Caco-2 (cell line): ENCODE data around the gene FADS3. TPM values are rescaled to one million over a fixed set of nuclear protein-coding genes. Genes with fewer than 3 reads are reported as not detected.

Source experiments
- BruUV-seq: library from RNA; stranded (reverse); fragments of 400-500 nt; replicated peaks from 2 replicates; lab custom pipeline; 2021; lab: Mats Ljungman, UMichigan
- CTCF ChIA-PET: fragments of 300-600 bp; sonication (Branson Sonifier 250); formaldehyde crosslinking; loops from one replicate; lab custom pipeline; 2022; ENCODE audit warnings: antibody characterized with exemption; lab: Charles Lee
- POLR2A ChIA-PET: fragments of 300-600 bp; sonication (Branson Sonifier 250); formaldehyde crosslinking; loops from one replicate; lab custom pipeline; 2022; ENCODE audit warnings: antibody characterized with exemption; lab: Charles Lee
- DNase-seq, 2 experiments: peaks; one replicate each; pipeline versions ENCODE4 v3.0.0 to v3.0.0-alpha.2; 2020 to 2022
- H3K27me3 ChIP-seq: replicated peaks from 2 replicates; pipeline ENCODE4 v1.6.0; 2011; ENCODE audit warnings: low read length; ENCODE audit not compliant: control insufficient read depth, insufficient read depth
- H3K36me3 ChIP-seq: 2 replicates; pipeline ENCODE4 v1.5.1; 2011; ENCODE audit warnings: low read length; ENCODE audit not compliant: control insufficient read depth, insufficient read depth
- H3K4me1 ChIP-seq: fragments of 250-450 bp; sonication (Bioruptor Pico); 2 replicates; pipeline ENCODE4 v1.5.1; 2020; ENCODE audit warnings: mild to moderate bottlenecking
- H3K4me3 ChIP-seq: 2 replicates; pipeline ENCODE4 v1.5.1; 2011; ENCODE audit warnings: low read depth, mild to moderate bottlenecking, control low read depth, low read length
- H3K9me3 ChIP-seq: fragments of 250-450 bp; sonication (Bioruptor Pico); 2 replicates; pipeline ENCODE4 v1.5.1; 2020; ENCODE audit warnings: mild to moderate bottlenecking, moderate library complexity
- H3K27ac Mint-ChIP-seq: one replicate; pipeline ENCODE4 v1.8.0; 2022; ENCODE audit warnings: mixed read lengths; ENCODE audit not compliant: unreplicated experiment
- H3K27me3 Mint-ChIP-seq: one replicate; pipeline ENCODE4 v1.8.0; 2022; ENCODE audit warnings: mixed read lengths; ENCODE audit not compliant: insufficient read depth, unreplicated experiment
- H3K36me3 Mint-ChIP-seq: one replicate; pipeline ENCODE4 v1.8.0; 2022; ENCODE audit warnings: mild to moderate bottlenecking, mixed read lengths; ENCODE audit not compliant: insufficient read depth, unreplicated experiment
- H3K4me1 Mint-ChIP-seq: one replicate; pipeline ENCODE4 v1.8.0; 2022; ENCODE audit warnings: low read depth, mixed read lengths; ENCODE audit not compliant: unreplicated experiment
- H3K4me3 Mint-ChIP-seq: one replicate; pipeline ENCODE4 v1.8.0; 2022; ENCODE audit warnings: mild to moderate bottlenecking, moderate library complexity, mixed read lengths; ENCODE audit not compliant: unreplicated experiment
- H3K9me3 Mint-ChIP-seq: one replicate; pipeline ENCODE4 v1.8.0; 2022; ENCODE audit warnings: mixed read lengths; ENCODE audit not compliant: unreplicated experiment
- CTCF ChIP-seq, 2 experiments: fragments of 200-600 bp in 1 of 2; IDR thresholded peaks; 1 replicate in 1 of 2; 2 replicates in 1 of 2; pipeline versions ENCODE4 v1.5.1 to v1.8.0; 2011 to 2022; ENCODE audit warnings: antibody characterized with exemption in 1 of 2, control low read depth in 1 of 2, inconsistent platforms in 1 of 2, low read depth in 1 of 2, low read length in 1 of 2, mild to moderate bottlenecking in 1 of 2, moderate library complexity in 1 of 2; ENCODE audit not compliant: insufficient read depth in 1 of 2, severe bottlenecking in 1 of 2, unreplicated experiment in 1 of 2
- intact Hi-C: fragments of 100-400 bp; cut with micrococcal nuclease; formaldehyde crosslinking; loops from one replicate; pipeline ENCODE4 v1.10.0; 2022; ENCODE audit not compliant: unreplicated experiment
- total RNA-seq: library from RNA; stranded (reverse); gene quantifications from 2 replicates; pipeline ENCODE4 v1.2.3, GENCODE V29; 2022

FADS3 gene
- total RNA-seq, 1 experiment from 2014 or later, result 32.7 TPM

GRCh38 chr11:61869429-61869707 lies 22.0 kb downstream of the FADS3 start:
- Histone ChIP-seq H3K9me3 (no peaks in the 10 kb centered on the region), H3K36me3 (no peaks in the 10 kb centered on the region), H3K27me3 (no peaks in the 10 kb centered on the region), H3K4me3 (no peak overlapping the region), H3K4me1 (peaks cover 12% of the 10 kb centered on the region)
- DNase-seq, result no peak
- Mint-ChIP-seq H3K4me3 (no peak overlapping the region), H3K9me3 (no peaks in the 10 kb centered on the region), H3K27ac (no peak overlapping the region), H3K36me3 (no peaks in the 10 kb centered on the region), H3K27me3 (no peaks in the 10 kb centered on the region), H3K4me1 (no peaks in the 10 kb centered on the region)
- intact Hi-C loops, result no loop called here
- ChIA-PET POLR2A (no interaction called here), CTCF (interaction anchor here (0.5 to 0.6 kb wide), 3 partner anchors 28 to 915 kb away, joined by 4 to 7 read pairs (median 5); no protein-coding TSS in a partner anchor)
- TF ChIP-seq CTCF (IDR thresholded peaks at IDR 0.05; ENCODE audit: insufficient read depth in 1 of 2, low read depth in 1 of 2, low read length in 1 of 2, severe bottlenecking in 1 of 2, unreplicated experiment in 1 of 2), result no peak
- no TSS peak for BruUV-seq

- H3K27me3 Mint-ChIP-seq, result no peaks in the 10 kb centered on the region
- intact Hi-C loops, result no loop called here
Observed at GRCh38 chr11:61868571-61869428, 22.5 kb downstream of the FADS3 start.

GRCh38 chr11:61866958-61867343 lies 24.4 kb downstream of the FADS3 start:
- Histone ChIP-seq H3K36me3 (no peaks in the 10 kb centered on the region), H3K9me3 (no peaks in the 10 kb centered on the region), H3K4me1 (peaks cover 12% of the 10 kb centered on the region), H3K27me3 (no peaks in the 10 kb centered on the region), H3K4me3 (no peak overlapping the region)
- TF ChIP-seq CTCF (IDR thresholded peaks at IDR 0.05; ENCODE audit: insufficient read depth in 1 of 2, low read depth in 1 of 2, low read length in 1 of 2, severe bottlenecking in 1 of 2, unreplicated experiment in 1 of 2), result no peak
- intact Hi-C loops, result no loop called here
- DNase-seq, result no peak
- BruUV-seq, result no TSS peak
- H3K36me3 Mint-ChIP-seq, result no peaks in the 10 kb centered on the region
- H3K4me3 Mint-ChIP-seq, result no peak overlapping the region
- no peaks in the 10 kb centered on the region for H3K9me3 Mint-ChIP-seq
- POLR2A ChIA-PET, result interaction anchor here (0.6 kb wide), 1 partner anchor 60 kb away, joined by 3 read pairs; no protein-coding TSS in a partner anchor
- no peaks in the 10 kb centered on the region for H3K4me1 Mint-ChIP-seq
- CTCF ChIA-PET, result interaction anchor here (0.6 kb wide), 1 partner anchor 925 kb away, joined by 4 read pairs; no protein-coding TSS in a partner anchor
- no peaks in the 10 kb centered on the region for H3K27me3 Mint-ChIP-seq
- no peak overlapping the region for H3K27ac Mint-ChIP-seq

More at GRCh38 chr11:61868571-61869428, 22.5 kb downstream of the FADS3 start:
- Mint-ChIP-seq H3K4me1 (no peaks in the 10 kb centered on the region), H3K4me3 (no peak overlapping the region), H3K27ac (no peak overlapping the region), H3K36me3 (no peaks in the 10 kb centered on the region), H3K9me3 (no peaks in the 10 kb centered on the region)
- no peaks in the 10 kb centered on the region for H3K9me3 ChIP-seq
- H3K36me3 ChIP-seq, result no peaks in the 10 kb centered on the region
- BruUV-seq, result no TSS peak
- ChIA-PET POLR2A (no interaction called here), CTCF (interaction anchor here (0.5 kb wide), 1 partner anchor 28 kb away, joined by 7 read pairs; no protein-coding TSS in a partner anchor)
- H3K4me1 ChIP-seq, result peaks cover 12% of the 10 kb centered on the region
- no peak for DNase-seq
- TF ChIP-seq CTCF (IDR thresholded peaks at IDR 0.05; ENCODE audit: insufficient read depth in 1 of 2, low read depth in 1 of 2, low read length in 1 of 2, severe bottlenecking in 1 of 2, unreplicated experiment in 1 of 2), result no peak
- no peaks in the 10 kb centered on the region for H3K27me3 ChIP-seq
- H3K4me3 ChIP-seq, result no peak overlapping the region
